K562 (cell line): ENCODE measurements around the gene SAT2. TPM values are rescaled to one million over a fixed set of nuclear protein-coding genes. Genes with fewer than 3 reads are reported as not detected.

Experiments used
- DPF2 ChIP-seq: fragments of 450-650 bp; IDR thresholded peaks from 2 replicates; pipeline ENCODE4 v1.6.1; 2016
- JUND ChIP-seq, 2 experiments: IDR thresholded peaks; 2 replicates in 1 of 2; 3 replicates in 1 of 2; pipeline ENCODE4 v1.6.1; 2011; ENCODE audit warnings: borderline replicate concordance in 2 of 2, low read depth in 2 of 2, low read length in 2 of 2, improper control_type of control experiment in 1 of 2, missing biosample characterization in 1 of 2, missing genetic modification characterization in 1 of 2, missing genetic modification reagents in 1 of 2
- LEF1 ChIP-seq: fragments of 450-650 bp; IDR thresholded peaks from 2 replicates; pipeline ENCODE4 v1.6.1; 2016; ENCODE audit warnings: mild to moderate bottlenecking
- NEUROD1 ChIP-seq: fragments of 150-350 bp; IDR thresholded peaks from 2 replicates; pipeline ENCODE4 v1.6.1; 2014; ENCODE audit warnings: borderline replicate concordance, low read length, low read depth; ENCODE audit not compliant: partially characterized antibody
- NFE2 ChIP-seq: IDR thresholded peaks from 2 replicates; pipeline ENCODE4 v1.6.1; 2014; ENCODE audit warnings: antibody characterized with exemption, low read depth
- POLR2G ChIP-seq: fragments of 200-400 bp; formaldehyde crosslinking; IDR thresholded peaks from 2 replicates; pipeline ENCODE4 v1.6.1; 2017; ENCODE audit warnings: low read depth, mild to moderate bottlenecking, antibody characterized with exemption, low read length, moderate library complexity
- TAF1 ChIP-seq: IDR thresholded peaks from 2 replicates; pipeline ENCODE4 v1.6.1; 2011; ENCODE audit warnings: mild to moderate bottlenecking, low read length, moderate library complexity; ENCODE audit not compliant: insufficient read depth, control insufficient read depth, severe bottlenecking; ENCODE audit errors: extremely low read depth
- polyA plus RNA-seq, 8 experiments: library from polyadenylated mRNA; depleted of rRNA in 4 of 8; stranded (reverse) in 5 of 8; unstranded in 3 of 8; fragments of >200 nt; fragmentation: Nextera tagmentation in 2 of 8; fragmentation: Illumina TruSeq in 1 of 8; extraction: Ambion mirVana in 2 of 8; extraction: Trizol in 1 of 8; gene quantifications; 2 replicates each; pipeline versions ENCODE4 v1.2.1 to v1.2.3, GENCODE V29; 2011 to 2014; ENCODE audit warnings: inconsistent platforms in 1 of 8, missing spikeins in 1 of 8
- total RNA-seq, 7 experiments: library from RNA; depleted of rRNA in 6 of 7; stranded (reverse); fragments of >200 nt in 6 of 7; fragmentation: Illumina TruSeq in 2 of 7; extraction: Trizol in 2 of 7; gene quantifications; 2 replicates each; pipeline versions ENCODE4 v1.2.1 to v1.2.3, GENCODE V29; 2011 to 2021; ENCODE audit warnings: low replicate concordance in 1 of 7
- TF ChIP-seq, protein P1 (sequence below): fragments of 450-650 bp; conservative IDR thresholded peaks from 2 replicates; pipeline ENCODE4 v1.6.1; 2016; ENCODE audit warnings: missing genetic modification characterization, low read depth, mild to moderate bottlenecking, missing compliant biosample characterization, moderate library complexity

Gene SAT2
- total and polyA plus RNA-seq, 9 of the 15 experiments (the other 6 are each of a cell fraction or from before 2014, with no cell fraction given): 2.0 to 8.0 (median 5.3) TPM

- TF ChIP-seq, protein P1, sequence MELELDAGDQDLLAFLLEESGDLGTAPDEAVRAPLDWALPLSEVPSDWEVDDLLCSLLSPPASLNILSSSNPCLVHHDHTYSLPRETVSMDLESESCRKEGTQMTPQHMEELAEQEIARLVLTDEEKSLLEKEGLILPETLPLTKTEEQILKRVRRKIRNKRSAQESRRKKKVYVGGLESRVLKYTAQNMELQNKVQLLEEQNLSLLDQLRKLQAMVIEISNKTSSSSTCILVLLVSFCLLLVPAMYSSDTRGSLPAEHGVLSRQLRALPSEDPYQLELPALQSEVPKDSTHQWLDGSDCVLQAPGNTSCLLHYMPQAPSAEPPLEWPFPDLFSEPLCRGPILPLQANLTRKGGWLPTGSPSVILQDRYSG: no peak
- TF ChIP-seq LEF1: 0 out of 2 replicates have a peak, but pooled peaks have one; percentile 39
- TF ChIP-seq NEUROD1: peak; percentile 20
- peak; percentile 8; the same call in 1 of the 2 replicates for TF ChIP-seq POLR2G
- TF ChIP-seq TAF1: peak; percentile 23
- peak; percentile 59; the same call in 1 of the 2 replicates for TF ChIP-seq DPF2
- peak; percentile 63 for TF ChIP-seq NFE2
- TF ChIP-seq JUND (IDR thresholded peaks at IDR 0.05; ENCODE audit: borderline replicate concordance, low read depth, low read length): peak; percentile 81
- TF ChIP-seq JUND (tag; IDR thresholded peaks at IDR 0.05; ENCODE audit: borderline replicate concordance, low read depth, low read length): no peak; the same call in 2 of the 3 replicates
- TF ChIP-seq, all 486 proteins: peak for 16
These were observed 40.0 kb downstream of the SAT2 start (continued) for GRCh38 chr17:7587420-7588151.
